HepG2 (cell line): ENCODE data around the gene FRMD4A.

ENCODE experiments used
- CREM ChIP-seq, 2 experiments: sonication (generic) in 1 of 2; formaldehyde crosslinking in 1 of 2; IDR thresholded peaks; 2 replicates each; pipeline versions ENCODE4 v1.4.0 to v1.6.1; 2016 to 2020; ENCODE audit warnings: antibody characterized with exemption in 1 of 2, mild to moderate bottlenecking in 1 of 2, missing genetic modification reagents in 1 of 2
- CTCF ChIP-seq: sonication (generic); formaldehyde crosslinking; IDR thresholded peaks from 2 replicates; pipeline ENCODE4 v1.5.0; 2020; ENCODE audit warnings: mild to moderate bottlenecking, missing genetic modification reagents, moderate library complexity
- NFATC3 ChIP-seq: sonication (generic); formaldehyde crosslinking; IDR thresholded peaks from 2 replicates; pipeline ENCODE4 v1.5.1; 2020; ENCODE audit warnings: mild to moderate bottlenecking, missing genetic modification reagents
- POLR2A ChIP-seq, 2 experiments: IDR thresholded peaks; 2 replicates each; pipeline ENCODE4 v1.6.1; 2011; ENCODE audit warnings: low read depth in 2 of 2, low read length in 2 of 2, mild to moderate bottlenecking in 1 of 2, moderate library complexity in 1 of 2; ENCODE audit not compliant: insufficient read depth in 1 of 2
- POLR2AphosphoS5 ChIP-seq: IDR thresholded peaks from 2 replicates; pipeline ENCODE4 v1.6.1; 2012; ENCODE audit warnings: low read depth, low read length
- SMC3 ChIP-seq: IDR thresholded peaks from 2 replicates; pipeline ENCODE4 v1.6.1; 2011; ENCODE audit warnings: low read length, improper control_type of control experiment
- ZNF230 ChIP-seq: sonication (generic); formaldehyde crosslinking; IDR thresholded peaks from 2 replicates; pipeline ENCODE4 v1.4.0; 2020; ENCODE audit warnings: mild to moderate bottlenecking, missing genetic modification reagents
- ZSCAN9 ChIP-seq: IDR thresholded peaks from 2 replicates; pipeline ENCODE4 v1.6.1; 2016; ENCODE audit warnings: borderline replicate concordance
- TF ChIP-seq, protein P1 (sequence below): sonication (generic); formaldehyde crosslinking; IDR thresholded peaks from 2 replicates; pipeline ENCODE4 v1.4.0; 2020; ENCODE audit warnings: missing genetic modification reagents

DNA sequence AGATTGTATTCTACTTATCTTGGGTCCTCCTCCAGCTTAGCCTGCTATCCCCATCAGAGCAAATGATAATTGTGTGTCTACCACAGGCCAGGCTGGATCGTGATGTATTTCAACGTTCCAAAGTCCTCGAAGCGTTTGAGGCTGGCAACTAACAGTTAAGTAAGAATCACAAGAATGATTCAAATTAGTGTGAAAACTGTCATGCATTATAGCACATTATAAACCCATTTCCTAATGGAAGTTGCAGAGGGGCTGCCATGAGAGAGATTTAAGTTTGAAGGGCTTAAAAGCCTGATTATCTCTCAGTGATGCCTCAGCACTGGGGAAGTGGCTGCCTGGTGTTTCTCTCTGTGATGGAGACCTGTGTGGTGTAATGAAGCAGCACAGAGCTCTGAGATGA is 119.1 kb downstream of the FRMD4A start:
- TF ChIP-seq, protein P1, sequence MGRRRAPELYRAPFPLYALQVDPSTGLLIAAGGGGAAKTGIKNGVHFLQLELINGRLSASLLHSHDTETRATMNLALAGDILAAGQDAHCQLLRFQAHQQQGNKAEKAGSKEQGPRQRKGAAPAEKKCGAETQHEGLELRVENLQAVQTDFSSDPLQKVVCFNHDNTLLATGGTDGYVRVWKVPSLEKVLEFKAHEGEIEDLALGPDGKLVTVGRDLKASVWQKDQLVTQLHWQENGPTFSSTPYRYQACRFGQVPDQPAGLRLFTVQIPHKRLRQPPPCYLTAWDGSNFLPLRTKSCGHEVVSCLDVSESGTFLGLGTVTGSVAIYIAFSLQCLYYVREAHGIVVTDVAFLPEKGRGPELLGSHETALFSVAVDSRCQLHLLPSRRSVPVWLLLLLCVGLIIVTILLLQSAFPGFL: no peak
- no peak for TF ChIP-seq ZSCAN9
- no peak for TF ChIP-seq CREM (IDR thresholded peaks at IDR 0.05)
- TF ChIP-seq CREM (CRISPR knock-in tag; IDR thresholded peaks at IDR 0.05): no peak
- no peak for TF ChIP-seq NFATC3
- TF ChIP-seq POLR2A (IDR thresholded peaks at IDR 0.05; ENCODE audit: insufficient read depth in 1 of 2, low read depth in 2 of 2, low read length in 2 of 2): no peak
- TF ChIP-seq CTCF (CRISPR knock-in tag): no peak
- no peak for TF ChIP-seq POLR2AphosphoS5
- TF ChIP-seq ZNF230 (CRISPR knock-in tag): no peak
- TF ChIP-seq SMC3: no peak
